B cell (primary cell): ENCODE measurements around the gene NRBP1.

ENCODE experiments used
- CTCF ChIP-seq: fragments of 200-600 bp; IDR thresholded peaks from one replicate; pipeline ENCODE4 v1.8.0; 2022; ENCODE audit warnings: antibody characterized with exemption, mild to moderate bottlenecking
- EZH2 ChIP-seq: IDR thresholded peaks from 2 replicates; pipeline ENCODE4 v1.6.1; 2012; ENCODE audit warnings: borderline replicate concordance, low read depth, mild to moderate bottlenecking, moderate library complexity, low read length; ENCODE audit not compliant: insufficient read depth, poor library complexity, severe bottlenecking

GRCh38 chr2:27393225-27393624, 35.2 kb upstream of the NRBP1 start:
- TF ChIP-seq EZH2 = no peak
- no peak for TF ChIP-seq CTCF
